SW 1271 (cell line): ENCODE results near the gene C20orf204.
A peak's percentile ranks its signal among the peaks of the same experiment; 100 is the strongest.

Experiments
- DNase-seq, 2 experiments: peaks; one replicate each; lab custom pipeline; 2025; lab: John Stamatoyannopoulos, UW

C20orf204 gene

DNA sequence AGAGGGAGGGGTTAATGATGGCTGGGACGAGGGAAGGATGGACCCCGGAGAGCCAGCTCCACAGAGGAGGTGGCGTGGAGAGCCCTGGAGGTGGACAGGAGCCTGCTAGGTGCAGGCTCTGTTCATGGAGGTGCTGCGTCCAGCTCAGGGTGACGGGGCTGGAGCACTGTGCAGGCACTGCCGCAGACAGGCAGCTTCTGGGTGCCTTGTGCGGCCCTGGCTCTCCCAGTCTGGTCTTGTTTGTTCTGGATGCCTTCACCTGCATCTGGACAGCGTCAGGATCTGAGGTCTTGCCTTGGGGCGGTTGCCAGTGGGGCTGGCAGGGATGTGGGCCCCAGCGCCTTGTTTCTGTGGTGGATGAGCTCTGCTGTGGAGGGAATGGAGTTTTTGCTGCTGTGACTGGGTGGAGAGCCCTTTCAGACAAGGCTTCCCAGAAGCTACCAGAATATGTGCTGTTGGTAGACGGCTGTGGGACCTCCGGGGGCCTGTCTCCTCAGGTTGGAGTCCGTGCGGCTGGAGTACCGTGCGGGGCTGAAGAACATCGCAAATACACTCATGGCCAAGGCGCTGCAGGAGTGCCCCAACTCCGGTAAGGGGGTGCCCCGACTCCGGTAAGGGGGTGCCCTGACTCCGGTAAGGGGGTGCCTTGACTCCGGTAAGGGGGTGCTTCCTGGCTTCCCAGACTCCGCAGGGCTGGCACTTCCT lies 7.8 kb upstream of the C20orf204 start:
- no peak for DNase-seq

DNA sequence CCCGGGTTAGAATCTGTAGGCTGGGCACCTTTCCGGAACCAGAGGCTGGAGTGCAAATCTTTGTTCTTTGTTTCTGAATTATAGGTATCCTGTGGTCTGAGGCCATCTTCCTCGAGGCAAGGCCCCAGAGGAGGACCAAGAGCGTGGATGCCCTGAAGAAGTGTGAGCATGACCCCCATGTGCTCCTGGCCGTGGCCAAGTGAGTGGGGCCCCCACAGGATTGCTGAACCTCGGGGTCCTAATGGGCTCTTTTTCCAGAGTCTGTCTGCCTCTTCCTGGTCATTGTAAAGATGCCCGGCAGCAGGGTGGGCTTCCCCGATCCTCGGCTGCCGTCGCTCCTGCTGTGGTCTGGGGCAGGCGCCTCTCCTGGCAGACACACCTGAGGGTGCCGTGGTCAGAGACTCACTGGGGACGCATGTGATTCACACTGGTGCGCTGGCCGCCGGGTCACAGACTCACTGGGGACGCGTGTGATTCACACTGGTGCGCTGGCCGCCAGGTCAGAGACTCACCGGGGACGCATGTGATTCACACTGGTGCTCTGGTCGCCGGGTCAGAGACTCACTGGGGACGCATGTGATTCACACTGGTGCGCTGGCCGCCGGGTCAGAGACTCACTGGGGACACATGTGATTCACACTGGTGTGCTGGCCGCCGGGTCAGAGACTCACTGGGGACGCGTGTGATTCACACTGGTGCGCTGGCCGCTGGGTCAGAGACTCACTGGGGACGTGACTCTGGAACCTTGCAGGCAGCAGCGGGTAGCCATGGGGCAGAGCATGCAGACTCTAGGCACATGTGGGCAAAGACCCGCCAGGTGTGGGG lies 6.5 kb upstream of the C20orf204 start:
- DNase-seq: no peak

DNA sequence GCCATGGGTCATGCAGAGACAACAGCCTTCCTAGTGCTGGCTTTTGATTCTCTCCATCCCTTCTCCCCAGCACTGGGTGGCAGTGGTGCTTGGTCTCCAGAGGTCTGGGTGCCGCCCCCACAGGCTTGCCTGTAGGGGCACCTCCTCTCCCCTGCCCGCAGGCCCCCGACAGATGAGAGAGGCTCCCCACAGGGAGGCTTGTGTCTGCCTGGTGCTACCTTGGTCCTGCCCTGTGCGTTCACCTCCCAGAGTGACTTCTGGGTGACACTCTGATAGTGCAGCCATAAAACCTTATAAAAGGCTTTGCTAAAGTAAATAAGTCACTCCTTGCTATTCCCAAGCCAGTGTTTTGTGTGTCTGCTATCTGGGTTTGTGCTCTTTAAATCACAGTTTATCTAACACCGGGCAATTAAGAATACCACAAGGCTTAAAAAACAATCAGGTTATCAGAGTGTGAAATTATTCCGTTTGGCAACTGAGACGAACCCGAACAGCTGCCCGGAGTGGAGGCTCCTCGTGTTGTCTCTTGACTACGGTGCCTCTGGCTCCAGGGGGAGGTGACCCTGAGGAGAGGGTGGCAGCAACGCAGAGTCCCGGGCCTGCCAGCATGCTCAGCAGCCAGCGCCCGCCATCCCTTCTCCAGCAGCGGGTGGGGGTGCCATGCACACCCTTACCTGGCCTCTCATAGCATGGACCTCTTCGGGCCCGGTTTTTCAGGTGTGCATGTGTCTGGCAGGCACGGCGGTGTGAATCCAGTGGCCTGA lies 5.4 kb upstream of the C20orf204 start:
- DNase-seq: no peak

DNA sequence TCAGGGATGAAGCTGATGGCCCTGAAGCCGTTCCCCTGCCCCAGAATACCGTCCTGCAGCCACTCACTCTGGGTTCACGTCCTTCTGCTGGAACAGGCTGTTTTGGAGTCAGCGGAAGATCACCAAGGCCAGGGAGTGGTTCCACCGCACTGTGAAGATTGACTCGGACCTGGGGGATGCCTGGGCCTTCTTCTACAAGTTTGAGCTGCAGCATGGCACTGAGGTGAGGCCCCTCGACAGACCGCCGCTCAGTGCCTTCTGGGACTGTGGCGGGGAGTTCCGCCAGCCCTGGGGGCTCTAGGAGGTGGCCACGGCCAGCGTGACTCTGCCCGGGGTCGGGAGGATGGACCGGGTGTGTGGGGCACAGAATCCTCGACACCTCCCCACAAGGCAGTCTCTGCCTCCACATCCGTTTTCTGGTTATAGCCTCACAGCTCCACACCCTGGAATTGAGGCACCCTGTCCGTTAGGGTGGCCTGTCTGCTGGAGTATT lies 4.1 kb upstream of the C20orf204 start:
- no peak for DNase-seq

DNA sequence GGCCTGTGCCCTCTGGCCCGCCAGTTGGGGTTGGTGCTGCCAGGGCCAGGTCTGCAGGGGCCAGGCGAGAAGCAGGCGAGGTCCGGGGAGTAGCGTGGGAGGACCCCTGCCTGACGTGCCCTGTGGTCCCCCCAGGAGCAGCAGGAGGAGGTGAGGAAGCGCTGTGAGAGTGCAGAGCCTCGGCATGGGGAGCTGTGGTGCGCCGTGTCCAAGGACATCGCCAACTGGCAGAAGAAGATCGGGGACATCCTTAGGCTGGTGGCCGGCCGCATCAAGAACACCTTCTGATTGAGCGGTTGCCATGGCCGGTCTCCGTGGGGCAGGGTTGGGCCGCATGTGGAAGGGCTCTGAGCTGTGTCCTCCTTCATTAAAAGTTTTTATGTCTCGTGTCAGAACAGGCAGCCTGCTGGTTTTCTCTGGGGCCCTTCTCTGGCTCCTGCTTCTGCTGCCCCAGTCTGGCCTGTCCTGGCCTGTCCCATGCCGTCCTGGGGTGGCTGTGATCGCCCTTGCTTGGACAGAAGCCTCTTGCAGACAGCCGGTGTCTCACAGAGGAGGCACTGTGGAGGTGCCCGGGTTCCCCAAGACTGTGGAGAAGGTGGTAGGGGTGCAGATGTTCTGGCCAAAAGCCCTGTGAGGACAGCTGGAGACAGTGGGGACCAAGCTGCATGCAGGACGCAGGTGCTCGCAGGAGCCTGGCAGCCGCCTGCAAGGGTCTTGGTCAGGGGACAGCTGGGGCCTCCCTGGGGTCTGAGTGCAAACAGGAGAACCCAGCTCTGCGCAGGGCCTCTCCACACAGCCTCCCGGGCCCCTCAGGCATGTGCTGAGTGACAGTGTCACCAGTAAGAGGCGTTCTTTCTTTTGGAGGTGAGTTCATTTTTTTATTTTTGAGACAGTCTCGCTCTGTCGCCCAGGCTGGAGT lies 3.0 kb upstream of the C20orf204 start:
- DNase-seq: no peak

DNA sequence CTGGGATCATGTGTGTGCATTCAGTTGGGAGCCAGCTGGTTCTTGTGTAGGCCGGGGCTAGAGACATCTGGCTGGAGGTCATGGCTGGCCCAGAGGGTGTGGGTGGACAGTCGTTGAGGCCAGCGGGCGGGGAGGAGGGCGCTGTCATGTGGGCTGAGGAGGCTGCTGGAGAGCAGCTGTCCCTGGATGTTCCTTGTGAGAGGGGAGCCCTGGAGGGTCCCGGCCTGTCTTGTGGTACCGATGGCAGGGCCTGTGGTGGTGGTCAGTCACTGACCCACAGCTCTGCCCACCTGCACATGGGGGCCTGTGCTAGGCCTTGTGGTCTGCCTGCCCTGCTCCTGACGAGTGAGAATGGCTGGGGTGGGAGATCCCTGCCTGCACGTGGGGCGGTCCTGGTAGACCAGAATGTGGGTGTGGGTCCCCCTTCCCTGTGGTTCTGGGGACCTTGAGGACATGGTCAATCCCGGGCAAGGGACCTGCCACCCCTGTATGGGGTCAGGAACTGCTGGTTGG lies 1.9 kb upstream of the C20orf204 start:
- no peak for DNase-seq

DNA sequence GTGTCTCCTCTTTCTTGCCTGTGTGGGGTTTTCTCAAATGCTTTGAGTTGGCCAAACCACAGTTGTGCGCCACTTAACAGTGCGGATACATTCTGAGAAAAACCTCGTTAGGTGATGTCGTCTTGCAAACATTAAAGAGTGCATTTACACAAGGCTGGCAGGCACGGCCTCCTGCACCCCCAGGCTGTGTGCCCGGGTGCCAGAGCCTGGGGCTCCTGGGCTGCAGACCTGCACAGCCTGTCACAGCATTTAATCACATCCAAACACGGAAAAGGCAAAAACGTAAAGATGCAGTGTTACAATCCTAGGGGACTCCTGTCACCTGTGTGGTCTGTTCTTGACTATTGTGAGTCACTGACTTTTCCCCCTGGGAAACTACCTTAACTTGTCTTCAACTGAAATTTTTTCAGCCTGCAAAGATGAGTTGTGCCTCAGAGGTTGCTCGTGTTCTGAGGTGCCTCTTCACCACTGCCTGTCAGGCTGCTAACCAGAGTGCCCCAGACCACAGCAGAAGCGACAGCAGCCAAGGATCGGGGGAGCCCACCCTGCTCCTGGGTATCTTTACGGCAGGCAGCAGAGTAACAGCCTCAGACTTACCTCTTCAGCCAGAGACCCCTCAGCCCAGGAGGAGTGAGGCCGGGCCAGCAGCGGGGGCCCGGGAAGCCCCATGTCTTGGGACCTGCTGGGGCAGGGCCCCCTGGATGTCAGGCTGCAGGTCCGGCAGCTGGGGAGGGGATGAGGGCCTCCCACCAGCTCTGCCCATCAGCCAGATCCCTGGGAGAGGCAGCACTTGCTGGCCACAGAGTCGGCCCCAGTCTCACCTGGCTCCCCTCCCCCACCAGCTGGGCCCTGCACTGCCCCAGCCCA lies 683 bp upstream of the C20orf204 start:
- no peak for DNase-seq

DNA sequence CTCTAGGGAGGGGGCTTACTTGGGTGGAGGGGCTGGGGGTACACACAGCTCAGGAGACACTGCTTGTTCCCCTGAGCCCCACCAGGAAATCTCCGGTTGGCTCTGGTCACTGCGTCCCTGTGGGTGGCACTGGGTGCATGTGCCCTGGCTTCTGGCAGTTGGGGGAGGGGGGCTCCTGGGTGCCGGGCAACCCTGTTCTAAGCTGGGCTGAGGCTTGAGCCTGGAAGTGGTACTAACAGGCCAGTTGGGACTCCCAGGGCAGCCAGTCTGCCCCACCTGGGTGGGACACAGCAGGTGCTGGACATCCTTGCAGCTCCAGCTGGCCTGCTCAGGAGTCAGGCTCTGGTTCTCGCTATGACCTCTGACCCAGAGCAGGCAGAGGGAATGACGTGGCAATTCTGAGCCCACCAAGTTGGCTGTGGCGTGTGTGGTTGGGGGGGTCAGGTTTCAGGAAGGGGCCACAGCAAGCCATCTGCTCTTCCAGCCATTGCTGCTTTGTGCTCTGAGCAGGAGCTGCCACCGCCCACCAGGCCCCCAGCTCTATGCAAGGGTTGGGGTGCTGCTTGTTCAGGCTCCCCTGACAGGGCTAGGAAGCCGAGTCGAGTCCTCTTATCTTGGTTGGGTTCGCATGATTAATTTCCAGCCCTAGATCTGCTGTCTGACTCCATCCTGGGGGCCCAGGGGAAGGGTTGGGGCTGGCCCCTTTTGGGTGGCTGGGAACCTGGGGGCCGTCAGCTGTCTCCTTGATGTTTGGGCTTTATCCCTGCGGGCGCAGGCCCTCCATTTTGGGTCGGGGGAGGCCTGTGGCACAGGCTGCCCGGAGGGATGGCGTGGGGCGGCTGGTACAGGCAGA lies 590 bp downstream of the C20orf204 start:
- DNase-seq: no peak

DNA sequence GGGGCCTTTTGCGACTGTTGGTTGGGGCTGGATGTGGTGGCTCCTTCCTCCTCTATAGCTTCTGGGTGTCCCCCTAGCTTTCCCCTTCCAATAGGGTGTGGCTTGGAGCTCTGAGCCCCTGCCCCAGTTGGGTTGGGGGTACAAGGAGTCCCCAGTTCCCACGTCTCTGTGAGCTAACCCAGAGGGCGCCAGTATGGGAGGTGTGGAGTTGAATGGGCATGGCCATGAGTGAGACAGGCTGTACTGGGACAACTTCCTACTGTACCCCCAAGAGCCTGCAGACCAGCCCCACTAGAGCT lies 1.2 kb downstream of the C20orf204 start:
- DNase-seq: no peak

DNA sequence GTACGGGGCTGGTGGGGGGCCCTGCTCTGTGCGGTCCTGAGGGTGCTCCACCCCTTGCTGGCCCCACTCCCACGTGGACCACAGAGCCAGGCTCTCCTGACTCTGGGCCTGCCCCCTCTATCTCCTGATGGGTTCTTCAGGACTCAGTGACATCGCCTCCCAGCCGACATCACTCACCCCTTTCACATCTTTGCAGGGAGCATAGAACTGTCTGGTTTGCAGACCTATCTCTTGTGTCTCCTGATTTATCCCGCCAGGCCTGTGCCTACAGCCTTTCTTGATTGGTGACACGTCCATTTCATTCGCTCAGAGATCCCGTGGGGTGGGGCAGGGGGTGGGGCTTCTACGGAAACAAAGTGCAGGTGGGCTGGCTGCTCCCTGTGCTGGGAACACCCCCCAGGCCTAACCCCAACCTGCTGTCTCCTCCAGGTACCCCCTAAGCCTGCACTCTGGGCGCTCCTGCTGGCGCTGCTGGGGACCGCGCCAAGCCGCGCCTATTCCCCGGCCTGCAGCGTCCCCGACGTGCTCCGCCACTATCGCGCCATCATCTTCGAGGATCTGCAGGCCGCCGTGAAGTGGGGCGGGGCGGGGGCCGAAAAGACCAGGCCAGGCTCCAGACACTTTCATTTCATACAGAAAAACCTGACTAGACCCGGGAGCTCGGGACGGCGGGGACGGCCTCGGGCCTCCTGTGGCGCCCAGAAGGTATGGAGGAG lies 1.7 kb downstream of the C20orf204 start:
- DNase-seq: no peak

DNA sequence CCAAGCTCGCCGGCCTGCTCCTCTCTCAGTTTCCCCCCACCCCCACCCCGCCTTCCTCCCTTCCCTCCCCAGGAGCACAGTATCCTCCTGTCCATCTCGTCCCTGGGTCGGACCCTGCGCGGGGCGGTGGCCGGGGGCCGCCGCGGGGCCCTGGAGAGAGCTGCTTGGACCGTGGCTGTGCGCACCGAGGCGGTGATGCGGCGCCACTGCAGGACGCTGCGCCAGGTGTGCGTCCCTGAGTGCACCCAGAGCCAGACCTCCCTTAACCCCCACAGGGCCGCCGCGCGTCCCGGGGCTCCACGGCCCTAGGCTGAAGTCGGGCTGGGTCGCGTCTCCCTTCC lies 2.2 kb downstream of the C20orf204 start:
- no peak for DNase-seq

DNA sequence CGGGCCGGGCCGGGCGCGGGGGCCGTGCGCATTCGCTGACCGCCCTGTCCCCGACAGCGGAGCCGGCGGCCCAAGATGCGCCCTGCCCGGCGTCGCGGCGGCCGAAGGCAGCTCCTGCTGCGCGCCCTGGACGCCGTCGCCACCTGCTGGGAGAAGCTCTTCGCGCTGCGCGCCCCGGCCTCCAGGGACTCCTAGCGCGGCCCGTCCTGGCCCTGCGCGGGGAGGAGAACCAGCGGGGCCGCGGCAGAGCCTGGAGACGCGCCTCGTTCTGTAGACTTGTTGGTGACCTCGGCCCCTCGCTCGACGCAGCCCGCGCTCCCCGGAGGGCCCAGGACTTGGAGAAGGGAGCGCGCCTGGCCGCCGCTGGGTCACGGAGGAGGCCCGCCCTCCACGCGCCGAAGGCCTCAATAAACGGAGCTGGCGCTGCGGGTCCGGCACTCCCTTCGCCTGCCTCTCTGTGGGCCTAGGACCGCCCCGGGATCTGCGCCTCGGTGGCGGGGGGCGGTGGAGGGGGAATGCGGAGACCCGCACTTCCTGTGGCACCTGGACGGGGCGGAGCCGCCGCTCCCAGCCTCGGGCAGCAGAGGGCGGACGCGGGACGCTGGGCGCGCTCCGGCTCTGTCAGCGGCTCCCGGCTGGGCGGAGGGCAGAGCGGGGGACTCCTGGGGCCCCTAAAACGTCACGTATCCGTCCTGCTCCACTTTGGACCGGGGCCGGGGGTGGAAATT lies 2.7 kb downstream of the C20orf204 start:
- peak; percentile 60 to 71 for DNase-seq

DNA sequence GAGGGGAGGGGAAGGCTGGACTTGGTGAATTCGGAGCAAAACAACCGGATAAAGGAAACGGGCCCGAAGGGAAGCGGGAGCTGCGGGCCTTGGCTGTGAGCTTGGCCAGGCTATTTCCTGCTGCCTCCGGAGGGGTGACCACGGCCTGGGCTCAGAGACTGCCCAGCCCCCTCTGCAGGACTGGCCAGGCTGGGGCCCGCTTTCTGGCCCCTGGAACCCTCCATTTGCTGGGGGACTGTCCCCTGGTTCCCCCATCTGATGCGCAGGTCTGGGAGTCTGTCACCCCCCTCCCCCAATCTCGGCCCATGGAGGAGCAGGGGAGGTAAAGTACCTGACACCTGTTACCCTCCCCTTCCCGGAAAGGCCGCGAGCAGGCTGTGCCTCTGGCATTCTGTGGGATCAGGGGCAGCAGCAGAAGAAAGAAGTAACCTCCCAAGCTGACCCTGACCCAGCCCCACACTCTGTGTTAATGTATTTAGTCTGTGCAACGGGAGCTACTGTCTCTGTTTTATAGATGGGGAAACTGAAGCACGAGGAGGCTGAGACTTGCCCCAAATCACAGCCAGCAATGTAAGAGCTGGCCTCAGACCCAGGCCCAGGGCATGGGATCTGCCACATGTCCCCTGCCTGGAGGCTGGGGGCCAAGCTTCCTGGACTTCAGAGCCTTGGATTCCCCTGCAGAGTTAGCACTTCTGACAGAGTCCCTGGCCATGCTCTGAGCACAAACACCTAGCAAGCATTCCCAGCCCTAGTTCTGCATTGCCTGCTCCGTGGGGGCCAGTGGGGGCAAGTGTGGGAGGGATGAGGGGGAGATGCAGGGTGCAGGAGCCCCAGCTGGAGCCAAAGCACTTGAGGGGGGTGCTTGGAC lies 3.5 kb downstream of the C20orf204 start:
- DNase-seq: no peak

DNA sequence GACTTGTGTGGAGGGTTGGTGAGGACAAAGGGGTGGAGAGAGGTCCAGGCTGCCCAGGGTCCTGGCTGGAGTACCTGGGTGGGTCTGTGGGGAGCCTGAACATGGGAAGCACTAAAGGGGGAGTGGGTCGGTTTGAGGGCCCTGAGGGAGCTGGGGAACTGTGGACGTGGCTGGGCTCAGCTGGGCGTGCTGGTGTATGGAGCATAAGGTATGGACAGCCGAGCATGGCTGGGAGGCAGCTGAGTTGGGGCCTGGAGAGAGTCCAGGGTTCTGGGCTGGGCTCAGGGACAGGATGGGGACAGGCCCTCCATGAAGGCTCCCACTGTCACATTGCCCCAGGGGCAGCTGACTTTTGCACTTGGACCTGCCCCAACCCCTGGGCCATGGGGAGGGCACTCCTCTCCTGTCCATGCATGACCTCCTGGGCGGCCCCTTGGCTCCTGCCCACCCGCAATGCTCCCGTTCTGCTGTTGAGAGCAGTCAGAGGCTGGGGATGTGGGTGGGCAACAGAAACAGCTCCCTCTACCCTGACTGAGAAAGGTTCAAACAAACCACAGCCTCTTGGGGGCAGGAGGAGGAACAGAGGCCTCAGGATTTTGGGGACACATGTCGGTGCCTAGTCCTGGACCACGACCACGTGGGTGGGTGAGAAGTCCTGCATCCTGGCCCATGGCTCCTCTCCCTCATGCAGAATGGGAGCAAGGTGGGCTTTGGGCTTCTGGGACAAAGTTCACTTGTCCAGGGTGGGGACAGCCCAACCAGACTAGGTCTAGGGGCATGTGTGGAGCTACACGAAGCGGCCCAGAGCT lies 4.5 kb downstream of the C20orf204 start:
- no peak for DNase-seq

DNA sequence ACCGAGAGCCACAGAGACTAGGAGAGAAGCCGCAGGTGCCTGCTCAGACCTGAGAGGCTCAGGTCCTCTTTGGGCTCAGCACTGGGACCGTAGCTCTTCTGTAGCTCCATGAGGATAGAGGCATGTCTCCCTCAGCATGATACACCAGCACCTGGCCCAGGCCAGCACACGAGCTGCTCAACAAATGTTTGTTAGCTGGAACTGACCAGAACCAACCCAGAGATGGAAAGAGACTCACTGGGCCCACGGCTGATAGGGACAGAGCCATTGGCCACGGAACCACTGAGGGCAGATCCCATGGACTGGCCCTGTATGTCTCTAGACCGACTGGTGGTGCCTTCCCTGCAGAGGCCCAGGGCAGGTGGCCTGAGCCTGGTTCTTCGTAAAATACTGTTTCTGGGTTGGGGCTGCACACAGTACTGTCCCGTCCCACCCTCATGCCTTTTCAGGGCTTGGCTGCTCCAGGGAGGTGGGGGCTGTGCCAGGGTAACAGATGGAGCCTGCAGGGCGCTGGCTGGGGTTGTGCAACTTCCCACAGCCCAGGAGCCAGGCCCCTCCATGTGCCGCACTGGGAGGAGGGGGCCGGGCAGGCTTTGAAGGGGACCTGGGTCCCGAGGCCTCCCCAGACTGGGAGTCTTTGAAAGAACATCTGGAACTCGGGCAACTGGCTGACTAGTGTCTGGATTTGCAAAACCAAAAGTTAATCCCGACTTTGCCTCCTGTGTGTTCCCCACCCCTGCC lies 5.2 kb downstream of the C20orf204 start:
- DNase-seq: no peak

DNA sequence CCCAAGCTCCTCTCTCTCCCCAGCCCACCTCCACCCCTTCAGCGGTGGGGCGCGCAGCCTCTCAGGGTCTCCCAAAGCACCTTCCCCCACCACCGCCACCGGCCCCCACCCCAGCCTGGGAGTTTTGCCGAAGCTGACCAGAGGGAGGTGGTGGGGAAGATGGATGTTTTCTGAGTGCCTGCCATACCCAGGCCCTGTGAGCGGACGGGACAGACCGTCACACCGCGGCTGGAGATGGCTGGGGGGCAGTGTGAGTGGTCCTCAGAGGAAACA lies 5.7 kb downstream of the C20orf204 start:
- DNase-seq: no peak
